Panc1 (cell line): ENCODE data around the gene FIZ1. TPM values are rescaled to one million over a fixed set of nuclear protein-coding genes. Genes with fewer than 3 reads are reported as not detected.

ENCODE experiments used
- ATAC-seq: fragments of 200-7000 bp; cut with Tn5 transposase; 2 replicates; pipeline ENCODE4 v1.9.1; 2020; ENCODE audit warnings: mild to moderate bottlenecking, moderate library complexity
- BruUV-seq: library from RNA; stranded (reverse); fragments of 400-500 nt; replicated peaks from 2 replicates; lab custom pipeline; 2021; lab: Mats Ljungman, UMichigan
- CTCF ChIA-PET: fragments of 300-600 bp; sonication (Branson Sonifier 250); formaldehyde crosslinking; loops from one replicate; lab custom pipeline; 2022; ENCODE audit warnings: antibody characterized with exemption; lab: Charles Lee
- POLR2A ChIA-PET: fragments of 300-600 bp; sonication (Branson Sonifier 250); formaldehyde crosslinking; loops from one replicate; lab custom pipeline; 2022; ENCODE audit warnings: antibody characterized with exemption; lab: Charles Lee
- DNase-seq: peaks from one replicate; pipeline ENCODE4 v3.0.0-alpha.2; 2010; ENCODE audit warnings: low read depth, low spot score
- H3K27ac ChIP-seq: 2 replicates; pipeline ENCODE4 v1.5.1; 2011; ENCODE audit warnings: mild to moderate bottlenecking, low read length, inconsistent platforms
- H3K27me3 ChIP-seq: fragments of 200-500 bp; sonication (Bioruptor generic); 2 replicates; pipeline ENCODE4 v1.6.0; 2014; ENCODE audit warnings: low read length, inconsistent platforms; ENCODE audit not compliant: control insufficient read depth, insufficient read depth
- H3K36me3 ChIP-seq: fragments of 200-500 bp; sonication (Bioruptor generic); 2 replicates; pipeline ENCODE4 v1.5.1; 2014; ENCODE audit warnings: inconsistent platforms, mild to moderate bottlenecking, low read length, moderate library complexity; ENCODE audit not compliant: control insufficient read depth, insufficient read depth
- H3K4me1 ChIP-seq: 2 replicates; pipeline ENCODE4 v1.5.1; 2011; ENCODE audit warnings: inconsistent platforms, mild to moderate bottlenecking, low read length, moderate library complexity; ENCODE audit not compliant: control insufficient read depth, insufficient read depth
- H3K4me3 ChIP-seq, 2 experiments: 2 replicates each; pipeline ENCODE4 v1.5.1; 2011 to 2012; ENCODE audit warnings: low read depth in 2 of 2, low read length in 2 of 2, mild to moderate bottlenecking in 2 of 2, inconsistent platforms in 1 of 2, moderate library complexity in 1 of 2
- H3K9me3 ChIP-seq: fragments of 200-500 bp; sonication (Bioruptor generic); 2 replicates; pipeline ENCODE4 v1.5.1; 2014; ENCODE audit warnings: low read depth, mild to moderate bottlenecking, inconsistent platforms, low read length, moderate library complexity; ENCODE audit not compliant: control insufficient read depth, insufficient read depth
- POLR2AphosphoS5 ChIP-seq: IDR thresholded peaks from 2 replicates; pipeline ENCODE4 v1.6.1; 2012; ENCODE audit warnings: mild to moderate bottlenecking, low read depth, low read length, moderate library complexity
- SIN3A ChIP-seq: IDR thresholded peaks from 2 replicates; pipeline ENCODE4 v1.6.1; 2012; ENCODE audit warnings: low read depth, mild to moderate bottlenecking, low read length, moderate library complexity, borderline replicate concordance; ENCODE audit not compliant: insufficient read depth
- TCF7L2 ChIP-seq: IDR thresholded peaks from 2 replicates; pipeline ENCODE4 v1.6.1; 2011; ENCODE audit warnings: mild to moderate bottlenecking, low read depth, low read length, inconsistent platforms
- in situ Hi-C: cut with HindIII; loops from 2 replicates; pipeline ENCODE4 v1.10.0; 2016; ENCODE audit warnings: low sequenced_read_pairs, low pct_unique_long_range_greater_than_20kb
- intact Hi-C: fragments of 100-400 bp; cut with micrococcal nuclease; formaldehyde crosslinking; loops from one replicate; pipeline ENCODE4 v1.10.0; 2022; ENCODE audit not compliant: unreplicated experiment
- total RNA-seq: library from RNA; stranded (reverse); gene quantifications from one replicate; pipeline ENCODE4 v1.2.1, GENCODE V29; 2021; ENCODE audit not compliant: unreplicated experiment
- TF ChIP-seq, protein P1 (sequence below), 2 experiments: IDR thresholded peaks; 2 replicates each; pipeline ENCODE4 v1.6.1; 2011 to 2012; ENCODE audit warnings: low read depth in 2 of 2, control low read depth in 1 of 2, low read length in 1 of 2, mild to moderate bottlenecking in 1 of 2, moderate library complexity in 1 of 2; ENCODE audit not compliant: insufficient read depth in 1 of 2
- TF ChIP-seq, protein P2 (sequence below): fragments of 450-650 bp; IDR thresholded peaks from 2 replicates; pipeline ENCODE4 v1.5.1; 2017; ENCODE audit warnings: mild to moderate bottlenecking

Gene FIZ1
- total RNA-seq, 1 experiment from 2014 or later = 28.5 TPM

DNA sequence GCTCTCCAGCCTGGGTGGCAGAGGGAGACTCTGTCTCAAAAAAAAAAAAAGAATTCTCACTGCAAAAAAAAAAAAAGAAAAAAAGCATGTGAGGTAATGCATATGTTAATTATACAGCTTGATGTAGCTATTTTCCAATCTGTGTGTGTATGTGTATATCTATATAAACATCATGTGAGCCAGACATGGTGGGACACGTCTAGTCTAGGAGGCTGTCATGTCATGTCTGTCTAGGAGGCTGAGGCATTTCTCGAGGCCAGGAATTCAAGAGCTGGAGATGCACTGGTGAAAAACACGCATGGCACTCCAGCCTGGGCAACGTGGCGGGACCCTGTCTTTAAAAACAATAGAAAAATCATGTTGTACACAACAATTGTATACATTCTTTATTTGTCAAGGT, 47.1 kb downstream of the FIZ1 start:
- CTCF ChIA-PET = no interaction called here
- H3K4me3 ChIP-seq = no peak overlapping the region; a peak in 1 of 4 replicates
- in situ Hi-C loops = no loop called here

DNA sequence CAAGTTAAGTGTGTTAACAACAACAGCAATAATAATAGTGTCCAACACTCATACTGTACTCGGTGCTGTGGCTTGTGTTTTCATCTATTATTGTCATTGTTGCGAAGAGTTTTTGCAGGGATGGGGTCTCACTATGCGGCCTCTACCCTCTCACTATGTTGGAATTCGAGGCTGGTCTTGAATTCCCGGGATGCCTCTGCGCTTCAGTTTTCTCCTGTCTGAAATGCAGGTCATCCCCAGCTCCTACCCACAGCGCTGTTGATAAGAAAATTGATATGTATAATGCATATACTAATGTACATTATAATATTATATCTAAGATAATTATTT, 49.0 kb downstream of the FIZ1 start:
- CTCF ChIA-PET = no interaction called here
- DNase-seq (no peak), ATAC-seq (no peak)
- TF ChIP-seq TCF7L2 (no peak), POLR2AphosphoS5 (no peak), SIN3A (no peak)
- TF ChIP-seq, protein P1, sequence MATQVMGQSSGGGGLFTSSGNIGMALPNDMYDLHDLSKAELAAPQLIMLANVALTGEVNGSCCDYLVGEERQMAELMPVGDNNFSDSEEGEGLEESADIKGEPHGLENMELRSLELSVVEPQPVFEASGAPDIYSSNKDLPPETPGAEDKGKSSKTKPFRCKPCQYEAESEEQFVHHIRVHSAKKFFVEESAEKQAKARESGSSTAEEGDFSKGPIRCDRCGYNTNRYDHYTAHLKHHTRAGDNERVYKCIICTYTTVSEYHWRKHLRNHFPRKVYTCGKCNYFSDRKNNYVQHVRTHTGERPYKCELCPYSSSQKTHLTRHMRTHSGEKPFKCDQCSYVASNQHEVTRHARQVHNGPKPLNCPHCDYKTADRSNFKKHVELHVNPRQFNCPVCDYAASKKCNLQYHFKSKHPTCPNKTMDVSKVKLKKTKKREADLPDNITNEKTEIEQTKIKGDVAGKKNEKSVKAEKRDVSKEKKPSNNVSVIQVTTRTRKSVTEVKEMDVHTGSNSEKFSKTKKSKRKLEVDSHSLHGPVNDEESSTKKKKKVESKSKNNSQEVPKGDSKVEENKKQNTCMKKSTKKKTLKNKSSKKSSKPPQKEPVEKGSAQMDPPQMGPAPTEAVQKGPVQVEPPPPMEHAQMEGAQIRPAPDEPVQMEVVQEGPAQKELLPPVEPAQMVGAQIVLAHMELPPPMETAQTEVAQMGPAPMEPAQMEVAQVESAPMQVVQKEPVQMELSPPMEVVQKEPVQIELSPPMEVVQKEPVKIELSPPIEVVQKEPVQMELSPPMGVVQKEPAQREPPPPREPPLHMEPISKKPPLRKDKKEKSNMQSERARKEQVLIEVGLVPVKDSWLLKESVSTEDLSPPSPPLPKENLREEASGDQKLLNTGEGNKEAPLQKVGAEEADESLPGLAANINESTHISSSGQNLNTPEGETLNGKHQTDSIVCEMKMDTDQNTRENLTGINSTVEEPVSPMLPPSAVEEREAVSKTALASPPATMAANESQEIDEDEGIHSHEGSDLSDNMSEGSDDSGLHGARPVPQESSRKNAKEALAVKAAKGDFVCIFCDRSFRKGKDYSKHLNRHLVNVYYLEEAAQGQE (IDR thresholded peaks at IDR 0.05; ENCODE audit: insufficient read depth in 1 of 2, low read depth in 2 of 2, low read length in 1 of 2) = no peak
- TF ChIP-seq, protein P2, sequence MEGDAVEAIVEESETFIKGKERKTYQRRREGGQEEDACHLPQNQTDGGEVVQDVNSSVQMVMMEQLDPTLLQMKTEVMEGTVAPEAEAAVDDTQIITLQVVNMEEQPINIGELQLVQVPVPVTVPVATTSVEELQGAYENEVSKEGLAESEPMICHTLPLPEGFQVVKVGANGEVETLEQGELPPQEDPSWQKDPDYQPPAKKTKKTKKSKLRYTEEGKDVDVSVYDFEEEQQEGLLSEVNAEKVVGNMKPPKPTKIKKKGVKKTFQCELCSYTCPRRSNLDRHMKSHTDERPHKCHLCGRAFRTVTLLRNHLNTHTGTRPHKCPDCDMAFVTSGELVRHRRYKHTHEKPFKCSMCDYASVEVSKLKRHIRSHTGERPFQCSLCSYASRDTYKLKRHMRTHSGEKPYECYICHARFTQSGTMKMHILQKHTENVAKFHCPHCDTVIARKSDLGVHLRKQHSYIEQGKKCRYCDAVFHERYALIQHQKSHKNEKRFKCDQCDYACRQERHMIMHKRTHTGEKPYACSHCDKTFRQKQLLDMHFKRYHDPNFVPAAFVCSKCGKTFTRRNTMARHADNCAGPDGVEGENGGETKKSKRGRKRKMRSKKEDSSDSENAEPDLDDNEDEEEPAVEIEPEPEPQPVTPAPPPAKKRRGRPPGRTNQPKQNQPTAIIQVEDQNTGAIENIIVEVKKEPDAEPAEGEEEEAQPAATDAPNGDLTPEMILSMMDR = no peak
- peak overlapping the region; percentile 94 for H3K27ac ChIP-seq
- POLR2A ChIA-PET = no interaction called here
- no peaks in the 10 kb centered on the region for H3K27me3 ChIP-seq
- BruUV-seq = no TSS peak
- H3K9me3 ChIP-seq = no peaks in the 10 kb centered on the region
- H3K4me1 ChIP-seq = peaks cover 56% of the 10 kb centered on the region
- in situ Hi-C loops = no loop called here
- no peaks in the 10 kb centered on the region for H3K36me3 ChIP-seq
- intact Hi-C loops = no loop called here
- H3K4me3 ChIP-seq = peak overlapping the region; percentile 37 to 48

More for the DNA sequence above, 47.1 kb downstream of the FIZ1 start:
- intact Hi-C loops = no loop called here
- DNase-seq (no peak), ATAC-seq (no peak)
- Histone ChIP-seq H3K9me3 (no peaks in the 10 kb centered on the region), H3K36me3 (no peaks in the 10 kb centered on the region), H3K27me3 (no peaks in the 10 kb centered on the region), H3K27ac (no peak overlapping the region), H3K4me1 (peaks cover 38% of the 10 kb centered on the region)
- TF ChIP-seq TCF7L2 (no peak), POLR2AphosphoS5 (no peak), SIN3A (no peak)
- TF ChIP-seq, protein P2 = no peak
- TF ChIP-seq, protein P1 (IDR thresholded peaks at IDR 0.05; ENCODE audit: insufficient read depth in 1 of 2, low read depth in 2 of 2, low read length in 1 of 2) = no peak
- no TSS peak for BruUV-seq
- POLR2A ChIA-PET = interaction anchor here (0.5 kb wide), 1 partner anchor 20 kb away, joined by 6 read pairs; no protein-coding TSS in a partner anchor
